Renal cortex interstitium (tissue), 11 donors: ENCODE data around the gene TMIGD1. TPM values are rescaled to one million over a fixed set of nuclear protein-coding genes. Genes with fewer than 3 reads are reported as not detected.
A peak's percentile ranks its signal among the peaks of the same experiment; 100 is the strongest.

Experiments used
- DNase-seq, 11 donors: peaks; one replicate each; pipeline ENCODE4 v3.0.0-alpha.2; 2013; ENCODE audit warnings: low read depth in 9 of 11, low spot score in 4 of 11; ENCODE audit errors: extremely low read depth in 1 of 11
- polyA plus RNA-seq, 3 donors: library from polyadenylated mRNA; unstranded; fragments of 120-200 nt; gene quantifications; one replicate each; pipeline ENCODE4 v1.2.1, GENCODE V29; 2013; ENCODE audit not compliant: insufficient read length in 3 of 3

TMIGD1 gene
- polyA plus RNA-seq, 3 donors, result 0.56 to 0.64 (median 0.59) TPM

- no peak for DNase-seq
Measured at GRCh38 chr17:30300818-30301217, 33.0 kb downstream of the TMIGD1 start.

- DNase-seq, result no peak
Measured at GRCh38 chr17:30299000-30299399, 34.9 kb downstream of the TMIGD1 start.

DNA sequence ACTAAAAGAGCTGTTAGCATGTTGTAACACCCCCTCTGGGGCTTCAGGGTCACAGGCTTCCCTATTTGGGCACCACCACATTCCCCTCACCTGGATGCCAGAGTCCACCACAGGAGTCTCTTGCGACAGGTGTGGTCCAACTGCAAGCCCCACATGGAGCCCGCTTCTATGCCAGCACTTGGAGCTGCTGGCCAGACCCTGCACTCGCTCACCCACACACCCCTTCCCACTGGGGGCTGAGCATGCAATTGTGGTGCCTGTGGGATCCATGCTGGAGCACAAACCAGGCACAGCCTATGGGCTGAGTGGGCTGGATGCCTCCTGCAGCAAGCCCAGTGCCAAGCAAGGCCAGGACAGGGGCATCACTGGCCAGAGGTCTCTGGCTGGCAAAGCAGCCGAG, 36.1 kb downstream of the TMIGD1 start:
- no peak for DNase-seq

- DNase-seq, result no peak
Measured at GRCh38 chr17:30296499-30297080, 37.3 kb downstream of the TMIGD1 start.

DNA sequence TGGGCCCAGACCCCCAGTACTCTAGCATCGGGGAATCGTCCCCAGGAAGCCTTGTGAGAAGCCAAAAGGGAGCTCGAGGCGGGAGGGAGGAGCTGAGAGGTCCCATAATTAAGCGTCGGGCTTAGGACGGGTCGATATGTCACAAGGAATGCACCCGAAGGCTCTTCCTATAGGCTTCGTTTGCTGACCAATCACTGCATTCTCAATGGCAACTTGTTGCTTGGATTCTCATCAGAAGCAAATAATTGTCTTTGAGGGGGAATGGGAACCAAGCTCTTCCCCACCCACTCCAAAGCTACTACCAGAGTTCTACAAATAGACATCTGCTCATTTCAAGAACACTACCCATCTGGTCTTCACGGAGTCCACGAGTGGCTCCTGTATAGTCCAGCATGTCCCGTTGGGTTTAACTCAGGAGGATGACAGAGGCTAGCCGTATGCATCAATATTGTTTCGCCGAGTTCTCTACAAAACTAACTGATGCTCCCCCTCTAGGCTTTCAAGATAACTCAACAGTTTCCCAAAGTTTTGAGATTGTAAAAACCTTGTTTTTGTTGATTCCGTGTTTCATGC, 41.5 kb downstream of the TMIGD1 start:
- peak in 8 of 11 donors; percentile 3 to 43 (median 22) for DNase-seq

- DNase-seq, result peak; percentile 29 to 83 (median 74)
Measured at GRCh38 chr17:30291543-30292285, 42.1 kb downstream of the TMIGD1 start, which contains the start of gene BLMH. Gene BLMH, minus strand, starts transcription at chr17:30291944. Its CDS starts 125 bp downstream, at chr17:30291819.

GRCh38 chr17:30290696-30291542, 42.9 kb downstream of the TMIGD1 start:
- peak in 10 of 11 donors; percentile 15 to 32 (median 24) for DNase-seq

GRCh38 chr17:30290077-30290476, 43.8 kb downstream of the TMIGD1 start:
- DNase-seq, result no peak

DNA sequence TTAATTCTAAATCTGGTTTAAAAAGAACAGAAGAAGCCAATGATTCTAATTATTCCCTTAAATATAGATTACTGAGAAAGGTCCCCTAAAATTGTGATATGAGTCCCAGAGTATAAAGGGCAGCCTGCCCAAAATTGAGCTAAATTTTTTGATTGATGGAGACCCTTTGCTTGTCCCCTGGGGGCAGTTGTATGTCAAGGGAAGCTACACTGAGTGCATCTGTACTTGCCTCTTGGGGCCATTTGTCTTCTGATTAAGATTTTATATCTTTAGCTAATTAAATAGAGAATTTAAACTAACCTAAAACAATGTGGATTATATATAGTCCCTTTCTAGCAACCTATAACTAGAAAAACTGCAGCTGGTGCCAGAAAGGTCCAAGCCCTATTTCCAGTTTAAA, 54.7 kb downstream of the TMIGD1 start:
- no peak for DNase-seq

DNA sequence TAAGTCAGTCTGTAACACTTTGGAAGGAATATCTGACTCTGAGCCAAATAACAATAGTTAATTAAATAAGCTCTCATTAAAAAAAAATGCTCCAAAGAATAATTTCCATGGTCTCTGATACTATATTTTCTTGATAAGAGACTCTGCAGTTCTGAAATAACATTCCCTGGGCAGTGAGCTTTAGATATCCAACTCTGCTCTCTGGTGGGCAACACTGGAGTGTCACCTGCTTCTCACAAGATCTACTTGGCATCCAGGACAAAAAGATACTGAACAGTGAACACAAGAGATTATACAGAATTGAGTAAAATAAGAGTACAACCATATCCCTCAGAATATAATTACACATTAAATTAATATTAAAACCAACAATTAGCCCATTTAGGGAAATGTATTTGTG, 55.8 kb downstream of the TMIGD1 start:
- DNase-seq, result peak in 6 of 11 donors; percentile 10 to 36 (median 32)

DNA sequence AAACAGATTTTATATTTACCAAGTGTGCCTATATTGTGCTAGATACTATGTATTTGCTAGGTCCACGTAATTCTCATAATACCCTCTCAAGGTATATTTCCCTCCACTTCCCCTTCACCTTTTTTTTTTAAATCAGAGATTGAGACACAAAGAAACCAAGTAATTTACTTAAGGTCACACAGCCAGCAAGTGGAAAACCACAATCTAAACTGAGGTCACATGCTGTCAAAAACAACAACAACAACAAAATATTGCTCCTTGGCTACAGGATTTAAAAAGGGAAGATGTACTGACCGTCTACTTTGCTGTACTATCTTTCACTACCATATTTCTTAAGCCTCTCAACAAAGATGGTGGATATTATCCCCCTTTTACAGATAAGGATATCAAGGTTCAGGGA, 57.9 kb downstream of the TMIGD1 start:
- DNase-seq, result no peak

DNA sequence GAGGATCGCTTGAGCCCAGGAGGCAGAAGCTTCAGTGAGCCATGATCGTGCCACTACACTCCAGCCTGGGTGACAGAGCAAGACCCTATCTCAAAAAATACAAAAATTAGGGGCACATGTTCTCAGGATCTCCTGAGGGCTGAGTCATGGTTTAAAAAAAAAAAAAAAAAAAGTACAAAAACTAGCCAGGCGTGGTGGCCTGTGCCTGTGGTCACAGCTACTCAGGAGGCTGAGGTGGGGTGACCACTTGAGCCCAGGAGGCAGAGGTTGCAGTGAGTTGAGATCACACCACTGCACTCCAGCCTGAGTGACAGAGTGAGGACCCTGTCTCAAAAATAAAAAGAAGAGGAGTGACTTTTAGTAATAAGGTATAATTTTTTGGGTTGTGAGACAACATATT, 59.0 kb downstream of the TMIGD1 start:
- no peak for DNase-seq

DNA sequence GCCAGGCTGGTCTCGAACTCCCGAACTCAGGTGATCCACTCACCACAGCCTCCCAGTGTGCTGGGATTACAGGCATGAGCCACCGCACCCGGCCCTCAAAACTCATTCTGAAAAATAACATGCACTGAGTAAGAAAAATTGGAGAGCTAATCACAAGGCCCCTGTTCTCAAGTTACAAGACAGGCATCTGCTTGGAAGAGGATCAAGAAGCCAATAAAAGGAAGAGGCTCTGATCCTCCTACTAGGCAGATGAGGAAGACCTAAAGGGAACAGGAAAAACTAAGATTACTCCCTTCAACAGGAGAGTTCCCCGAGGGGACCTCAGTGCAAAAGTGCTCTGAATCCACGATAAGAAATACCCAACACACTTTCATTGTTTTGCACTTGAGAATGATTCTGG, 60.5 kb downstream of the TMIGD1 start:
- no peak for DNase-seq

DNA sequence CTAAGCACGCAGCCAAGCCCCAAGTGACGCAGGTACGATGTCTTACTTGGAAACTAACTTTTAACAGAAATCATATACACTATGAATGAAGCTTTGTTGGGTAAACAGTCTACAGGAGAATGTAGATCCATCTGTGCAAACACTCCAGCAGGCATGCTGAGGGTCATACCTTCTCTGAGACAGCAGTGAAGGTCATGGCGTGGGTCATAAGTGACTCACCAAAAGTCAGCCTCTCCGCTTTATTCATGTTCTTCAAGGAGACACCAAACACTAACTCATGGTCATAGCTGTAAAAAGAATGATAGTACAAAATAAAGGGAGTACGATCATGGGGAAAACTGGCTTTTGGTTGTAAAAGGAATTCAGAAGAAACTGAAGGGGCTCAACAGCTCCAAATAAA, 62.8 kb downstream of the TMIGD1 start:
- DNase-seq, result no peak

GRCh38 chr17:30267625-30268024, 66.2 kb downstream of the TMIGD1 start:
- DNase-seq, result no peak

Other genes starting within 250 kb of the TMIGD1 start
- 10 to 100 TPM; 38.8 to 51.7 (median 40.3) TPM for gene NSRP1, start 217.2 kb downstream of the TMIGD1 start, polyA plus RNA-seq
- 1 to 10 TPM in 1 of 3 donors, under 1 TPM in 2; 0.64 to 1.3 (median 0.83) TPM for gene SLC6A4, start 98.4 kb downstream of the TMIGD1 start, polyA plus RNA-seq
- gene BLMH, start 42.1 kb downstream of the TMIGD1 start, polyA plus RNA-seq, result 10 to 100 TPM; 82.4 to 92.2 (median 86.0) TPM
- gene CPD, start 44.9 kb upstream of the TMIGD1 start, polyA plus RNA-seq, result 100 to 1,000 TPM in 1 of 3 donors, 10 to 100 TPM in 2; 89.3 to 105 (median 92.8) TPM
- 10 to 100 TPM; 48.7 to 60.7 (median 53.8) TPM for gene GOSR1, start 143.4 kb upstream of the TMIGD1 start, polyA plus RNA-seq